Thyroid gland (tissue), 4 donors: ENCODE data around the gene USP49.

Source experiments
- CTCF ChIP-seq, 6 experiments: fragments of 200-600 bp in 3 of 6; fragments of 450-650 bp in 3 of 6; sonication (generic) in 3 of 6; IDR thresholded peaks; one replicate each; pipeline ENCODE4 v1.5.1; 2016 to 2019; ENCODE audit warnings: antibody characterized with exemption in 6 of 6, mild to moderate bottlenecking in 2 of 6, inconsistent platforms in 1 of 6, moderate library complexity in 1 of 6
- POLR2A ChIP-seq, 2 donors: fragments of 450-650 bp; IDR thresholded peaks; one replicate each; pipeline ENCODE4 v1.6.1; 2017; ENCODE audit warnings: antibody characterized with exemption in 2 of 2, mild to moderate bottlenecking in 2 of 2, moderate library complexity in 1 of 2

- TF ChIP-seq POLR2A (IDR thresholded peaks at IDR 0.05) (no peak), CTCF (IDR thresholded peaks at IDR 0.05) (peak in 2 of 6 experiments; percentile 16)
Observed at GRCh38 chr6:41901882-41902519, 6.8 kb upstream of the USP49 start.
